H1 (cell line): Measurements from ENCODE around the gene CDC27. TPM values are rescaled to one million over a fixed set of nuclear protein-coding genes. Genes with fewer than 3 reads are reported as not detected.

Experiments used
- CTCF ChIA-PET: fragments of 300-600 bp; sonication (Branson Sonifier 250); formaldehyde crosslinking; loops from one replicate; lab custom pipeline; 2021; ENCODE audit not compliant: partially characterized antibody; lab: Charles Lee
- POLR2A ChIA-PET: fragments of 300-600 bp; sonication (Branson Sonifier 250); formaldehyde crosslinking; loops from one replicate; lab custom pipeline; 2021; ENCODE audit warnings: inconsistent platforms; ENCODE audit not compliant: partially characterized antibody; lab: Charles Lee
- DNase-seq, 2 experiments: peaks; one replicate each; pipeline versions ENCODE4 v3.0.0 to v3.0.0-alpha.2; 2010 to 2022; ENCODE audit warnings: low spot score in 2 of 2, low read depth in 1 of 2, mixed read lengths in 1 of 2
- FAIRE-seq: peaks from 2 replicates; lab custom pipeline; 2011; peaks lifted over from hg19 to GRCh38; lab: Jason Lieb, UNC
- H2AFZ ChIP-seq: 2 replicates; pipeline ENCODE4 v1.8.1; 2012; ENCODE audit warnings: low read length, inconsistent platforms
- H2AK5ac ChIP-seq: 2 replicates; pipeline ENCODE4 v1.6.1; 2013; ENCODE audit warnings: low read depth, low read length
- H2BK120ac ChIP-seq: replicated peaks from 2 replicates; pipeline ENCODE3; 2013; ENCODE audit warnings: low read depth, low read length, inconsistent platforms
- H2BK12ac ChIP-seq: 2 replicates; pipeline ENCODE4 v1.6.1; 2013; ENCODE audit warnings: low read depth, low read length
- H2BK15ac ChIP-seq: 2 replicates; pipeline ENCODE4 v1.6.1; 2013; ENCODE audit warnings: low read length
- H2BK20ac ChIP-seq: 2 replicates; pipeline ENCODE4 v1.6.1; 2013; ENCODE audit warnings: low read length
- H2BK5ac ChIP-seq: 2 replicates; pipeline ENCODE4 v1.6.1; 2013; ENCODE audit warnings: low read depth, low read length
- H3K14ac ChIP-seq: 2 replicates; pipeline ENCODE4 v1.6.1; 2013; ENCODE audit warnings: inconsistent platforms; ENCODE audit not compliant: insufficient read length
- H3K18ac ChIP-seq: 2 replicates; pipeline ENCODE4 v1.6.1; 2013; ENCODE audit warnings: low read length; ENCODE audit errors: extremely low read depth
- H3K23ac ChIP-seq: 2 replicates; pipeline ENCODE4 v1.6.1; 2013; ENCODE audit warnings: inconsistent platforms; ENCODE audit not compliant: insufficient read length
- H3K23me2 ChIP-seq: 2 replicates; pipeline ENCODE4 v1.6.1; 2013; ENCODE audit warnings: low read depth, low read length
- H3K27ac ChIP-seq: 2 replicates; pipeline ENCODE4 v1.6.1; 2011; ENCODE audit warnings: low read depth, low read length, inconsistent platforms
- H3K27me3 ChIP-seq, 4 experiments: replicated peaks in 1 of 4; 1 replicate in 1 of 4; 2 replicates in 3 of 4; pipeline versions ENCODE4 v1.6.1 to v1.8.1; 2011 to 2013; ENCODE audit warnings: low read length in 3 of 4, mild to moderate bottlenecking in 3 of 4, inconsistent platforms in 2 of 4, mixed read lengths in 2 of 4, moderate library complexity in 1 of 4; ENCODE audit not compliant: control insufficient read depth in 3 of 4, insufficient read depth in 3 of 4; ENCODE audit errors: extremely low read depth in 1 of 4
- H3K36me3 ChIP-seq, 4 experiments: 2 replicates each; pipeline versions ENCODE4 v1.6.1 to v1.8.1; 2011 to 2013; ENCODE audit warnings: mild to moderate bottlenecking in 4 of 4, low read length in 3 of 4, moderate library complexity in 2 of 4, control low read depth in 1 of 4, inconsistent platforms in 1 of 4; ENCODE audit not compliant: insufficient read depth in 4 of 4, control insufficient read depth in 2 of 4
- H3K4ac ChIP-seq: replicated peaks from 2 replicates; pipeline ENCODE3; 2013; ENCODE audit warnings: low read length, low read depth, mixed read lengths, inconsistent platforms; ENCODE audit not compliant: insufficient read length
- H3K4me1 ChIP-seq, 4 experiments: replicated peaks in 1 of 4; 1 replicate in 1 of 4; 2 replicates in 3 of 4; pipeline versions ENCODE4 v1.6.1 to v1.8.1; 2011 to 2013; ENCODE audit warnings: low read length in 3 of 4, inconsistent platforms in 2 of 4, mixed read lengths in 1 of 4; ENCODE audit not compliant: insufficient read depth in 4 of 4, control insufficient read depth in 3 of 4
- H3K4me2 ChIP-seq, 2 experiments: 2 replicates each; pipeline versions ENCODE4 v1.6.1 to v1.8.1; 2011 to 2013; ENCODE audit warnings: low read depth in 2 of 2, low read length in 2 of 2, control low read depth in 1 of 2, inconsistent platforms in 1 of 2, mild to moderate bottlenecking in 1 of 2; ENCODE audit not compliant: insufficient read depth in 1 of 2
- H3K4me3 ChIP-seq, 4 experiments: fragments of 200-600, 300-600 bp in 1 of 4; sonication (generic), shearing (Covaris generic), sonication (Bioruptor Twin) in 1 of 4; 2 replicates each; pipeline versions ENCODE4 v1.5.1 to v1.8.1; 2011 to 2016; ENCODE audit warnings: low read length in 4 of 4, low read depth in 3 of 4, control low read depth in 2 of 4, inconsistent platforms in 2 of 4, mild to moderate bottlenecking in 2 of 4, mixed read lengths in 1 of 4, moderate library complexity in 1 of 4; ENCODE audit not compliant: insufficient read depth in 2 of 4; ENCODE audit errors: extremely low read depth in 1 of 4
- H3K56ac ChIP-seq: replicated peaks from 2 replicates; pipeline ENCODE3; 2013; ENCODE audit warnings: low read depth, mild to moderate bottlenecking, mixed read lengths, low read length, inconsistent platforms; ENCODE audit not compliant: insufficient read length
- H3K79me1 ChIP-seq: 2 replicates; pipeline ENCODE4 v1.6.1; 2013; ENCODE audit warnings: low read depth, low read length, control low read depth
- H3K79me2 ChIP-seq, 2 experiments: 2 replicates each; pipeline versions ENCODE4 v1.6.1 to v1.8.1; 2012 to 2013; ENCODE audit warnings: low read length in 2 of 2, mild to moderate bottlenecking in 2 of 2, inconsistent platforms in 1 of 2; ENCODE audit not compliant: insufficient read depth in 2 of 2, control insufficient read depth in 1 of 2
- H3K9ac ChIP-seq, 4 experiments: replicated peaks in 1 of 4; 1 replicate in 1 of 4; 2 replicates in 3 of 4; pipeline versions ENCODE4 v1.6.1 to v1.8.1; 2011 to 2013; ENCODE audit warnings: low read depth in 3 of 4, low read length in 3 of 4, control low read depth in 2 of 4, mild to moderate bottlenecking in 2 of 4, moderate library complexity in 2 of 4, inconsistent platforms in 1 of 4; ENCODE audit errors: extremely low read depth in 1 of 4
- H3K9me3 ChIP-seq, 2 experiments: 2 replicates each; pipeline versions ENCODE4 v1.6.1 to v1.8.1; 2012 to 2013; ENCODE audit warnings: mild to moderate bottlenecking in 2 of 2, moderate library complexity in 2 of 2, control low read depth in 1 of 2, inconsistent platforms in 1 of 2, low read depth in 1 of 2, low read length in 1 of 2, mixed read lengths in 1 of 2; ENCODE audit not compliant: insufficient read depth in 2 of 2
- H4K20me1 ChIP-seq, 2 experiments: replicated peaks in 1 of 2; 2 replicates each; pipeline versions ENCODE3 to v1.8.1; 2011 to 2013; ENCODE audit warnings: inconsistent platforms in 2 of 2, low read length in 2 of 2, mild to moderate bottlenecking in 1 of 2; ENCODE audit not compliant: insufficient read depth in 2 of 2, control insufficient read depth in 1 of 2
- H4K5ac ChIP-seq: 2 replicates; pipeline ENCODE4 v1.6.1; 2013; ENCODE audit warnings: low read length, low read depth, mixed read lengths, inconsistent platforms; ENCODE audit not compliant: insufficient read length
- H4K8ac ChIP-seq: 2 replicates; pipeline ENCODE4 v1.8.0; 2013; ENCODE audit warnings: mild to moderate bottlenecking, moderate library complexity, low read length, inconsistent platforms; ENCODE audit not compliant: insufficient read depth; ENCODE audit errors: extremely low read depth
- H4K91ac ChIP-seq: replicated peaks from 2 replicates; pipeline ENCODE3; 2013; ENCODE audit warnings: low read length, mixed read lengths, inconsistent platforms; ENCODE audit not compliant: insufficient read length
- CTBP2 ChIP-seq: IDR thresholded peaks from 2 replicates; pipeline ENCODE4 v1.7.0; 2011; ENCODE audit warnings: borderline replicate concordance, mild to moderate bottlenecking, moderate library complexity, mixed read lengths, low read length; ENCODE audit not compliant: insufficient read depth, insufficient read length
- JUN ChIP-seq: IDR thresholded peaks from 2 replicates; pipeline ENCODE4 v1.6.1; 2011; ENCODE audit warnings: low read depth, mild to moderate bottlenecking, improper control_type of control experiment, low read length
- RBBP5 ChIP-seq: IDR thresholded peaks from 2 replicates; pipeline ENCODE4 v1.7.1; 2012; ENCODE audit warnings: low read depth, mild to moderate bottlenecking, inconsistent platforms, low read length, moderate library complexity, borderline replicate concordance
- WGBS, 2 experiments: shearing (Covaris generic) in 1 of 2; methylation state at CpG; one replicate each; pipeline versions ENCODE4 v1.1.6 to v1.1.7; 2013 to 2015; ENCODE audit warnings: low lambda C conversion rate in 2 of 2, mixed read lengths in 2 of 2, inconsistent platforms in 1 of 2, low coverage in 1 of 2, missing lambda C conversion rate in 1 of 2; ENCODE audit not compliant: insufficient replicate concordance in 2 of 2, insufficient coverage in 1 of 2, insufficient read length in 1 of 2; ENCODE audit errors: extremely low coverage in 1 of 2, missing lambda C conversion rate in 1 of 2; 5-methylcytosine and 5-hydroxymethylcytosine counted together
- polyA plus RNA-seq, 7 experiments: library from polyadenylated mRNA; depleted of rRNA in 3 of 7; stranded (reverse) in 5 of 7; unstranded in 2 of 7; fragments of >200 nt in 5 of 7; fragments of 200-250 nt in 2 of 7; gene quantifications; 1 replicate in 5 of 7; 2 replicates in 1 of 7; 4 replicates in 1 of 7; pipeline versions ENCODE4 v1.2.1 to v1.2.3, GENCODE V29; 2011 to 2013; ENCODE audit warnings: missing spikeins in 2 of 7, mixed read lengths in 2 of 7
- total RNA-seq: library from RNA; stranded (reverse); fragmentation: NEBNext Ultra II Directional; extraction: Animal tissue kit (Norgen Biotek cat#: 25700); gene quantifications from 2 replicates; pipeline ENCODE4 v1.2.1, GENCODE V29; 2021

Gene CDC27
- total and polyA plus RNA-seq, 2 of the 8 experiments (the other 6 are each of a cell fraction or from before 2014, with no cell fraction given) = 41.9 to 87.5 TPM

GRCh38 chr17:47162013-47162622 lies 27.0 kb downstream of the CDC27 start:
- no peak overlapping the region for H2AFZ ChIP-seq
- H3K79me2 ChIP-seq = no peaks in the 10 kb centered on the region
- no peak overlapping the region for H3K56ac ChIP-seq
- TF ChIP-seq JUN = no peak
- no peak for TF ChIP-seq RBBP5
- no peak for TF ChIP-seq CTBP2
- ChIA-PET POLR2A (no interaction called here), CTCF (no interaction called here)
- no peak overlapping the region for H4K91ac ChIP-seq
- H3K18ac ChIP-seq = no peak overlapping the region
- H3K9me3 ChIP-seq = no peaks in the 10 kb centered on the region
- no peak overlapping the region for H2BK120ac ChIP-seq
- H3K27ac ChIP-seq = no peak overlapping the region
- FAIRE-seq (no peak), DNase-seq (no peak)
- H2BK12ac ChIP-seq = no peak overlapping the region
- no peaks in the 10 kb centered on the region for H3K4me1 ChIP-seq
- no peaks in the 10 kb centered on the region for H3K23me2 ChIP-seq
- no peak overlapping the region for H3K9ac ChIP-seq
- no peak overlapping the region for H3K14ac ChIP-seq
- H3K23ac ChIP-seq = no peak overlapping the region
- no peak overlapping the region for H3K4me2 ChIP-seq
- peaks cover 0 to 3% of the 10 kb centered on the region in 2 experiments for H4K20me1 ChIP-seq
- H3K27me3 ChIP-seq = no peaks in the 10 kb centered on the region
- no peak overlapping the region for H2BK15ac ChIP-seq
- no peak overlapping the region for H4K8ac ChIP-seq
- H2BK5ac ChIP-seq = no peak overlapping the region
- no peak overlapping the region for H2BK20ac ChIP-seq
- H4K5ac ChIP-seq = no peak overlapping the region
- no peak overlapping the region for H3K4me3 ChIP-seq
- no peaks in the 10 kb centered on the region for H3K79me1 ChIP-seq
- peaks cover 3 to 19% (median 5%) of the 10 kb centered on the region in 4 experiments; a peak in 4 of 8 replicates for H3K36me3 ChIP-seq
- H2AK5ac ChIP-seq = no peak overlapping the region
- no peak overlapping the region for H3K4ac ChIP-seq
- 74% methylated on average over 2 of the region's 2 CpGs; no CpG with 5 or more reads in 1 of the 2 experiments for WGBS, 2 experiments
